Tibial artery (tissue), 4 donors: ENCODE results near the gene CCRL2.

Source experiments
- DNase-seq, 2 donors: peaks; one replicate each; pipeline ENCODE4 v3.0.0-alpha.2; 2019
- H3K27ac ChIP-seq, 2 donors: fragments of 200-600 bp; sonication (generic) in 1 of 2; 1 replicate in 1 of 2; 2 replicates in 1 of 2; pipeline ENCODE4 v1.5.1; 2018 to 2019; ENCODE audit warnings: mild to moderate bottlenecking in 1 of 2
- H3K27me3 ChIP-seq, 2 donors: fragments of 200-600 bp; sonication (generic) in 1 of 2; one replicate each; pipeline versions ENCODE4 v1.5.1 to v1.6.0; 2016 to 2019
- H3K36me3 ChIP-seq, 3 donors: fragments of 200-600 bp; sonication (generic) in 2 of 3; one replicate each; pipeline ENCODE4 v1.5.1; 2016 to 2019; ENCODE audit warnings: mild to moderate bottlenecking in 2 of 3
- H3K4me1 ChIP-seq, 4 donors: fragments of 200-600 bp; sonication (generic) in 2 of 4; 1 replicate in 3 of 4; 2 replicates in 1 of 4; pipeline ENCODE4 v1.5.1; 2016 to 2019
- H3K4me3 ChIP-seq, 2 donors: fragments of 200-600 bp; sonication (generic) in 1 of 2; 1 replicate in 1 of 2; 2 replicates in 1 of 2; pipeline ENCODE4 v1.5.1; 2018 to 2019; ENCODE audit warnings: mild to moderate bottlenecking in 2 of 2
- H3K9me3 ChIP-seq, 3 donors: fragments of 200-600 bp; sonication (generic) in 1 of 3; one replicate each; pipeline ENCODE4 v1.5.1; 2016 to 2019
- intact Hi-C: fragments of 100-400 bp; cut with DNase I; formaldehyde crosslinking; loops from one replicate; pipeline ENCODE4 v1.15.0; 2023; ENCODE audit warnings: low total_unique reads
- TF ChIP-seq, protein P1 (sequence below), 2 experiments: fragments of 200-600 bp in 1 of 2; fragments of 450-650 bp in 1 of 2; IDR thresholded peaks; one replicate each; pipeline ENCODE4 v1.5.1; 2017 to 2019; ENCODE audit warnings: antibody characterized with exemption in 2 of 2, mild to moderate bottlenecking in 1 of 2, moderate library complexity in 1 of 2

Gene CCRL2

DNA sequence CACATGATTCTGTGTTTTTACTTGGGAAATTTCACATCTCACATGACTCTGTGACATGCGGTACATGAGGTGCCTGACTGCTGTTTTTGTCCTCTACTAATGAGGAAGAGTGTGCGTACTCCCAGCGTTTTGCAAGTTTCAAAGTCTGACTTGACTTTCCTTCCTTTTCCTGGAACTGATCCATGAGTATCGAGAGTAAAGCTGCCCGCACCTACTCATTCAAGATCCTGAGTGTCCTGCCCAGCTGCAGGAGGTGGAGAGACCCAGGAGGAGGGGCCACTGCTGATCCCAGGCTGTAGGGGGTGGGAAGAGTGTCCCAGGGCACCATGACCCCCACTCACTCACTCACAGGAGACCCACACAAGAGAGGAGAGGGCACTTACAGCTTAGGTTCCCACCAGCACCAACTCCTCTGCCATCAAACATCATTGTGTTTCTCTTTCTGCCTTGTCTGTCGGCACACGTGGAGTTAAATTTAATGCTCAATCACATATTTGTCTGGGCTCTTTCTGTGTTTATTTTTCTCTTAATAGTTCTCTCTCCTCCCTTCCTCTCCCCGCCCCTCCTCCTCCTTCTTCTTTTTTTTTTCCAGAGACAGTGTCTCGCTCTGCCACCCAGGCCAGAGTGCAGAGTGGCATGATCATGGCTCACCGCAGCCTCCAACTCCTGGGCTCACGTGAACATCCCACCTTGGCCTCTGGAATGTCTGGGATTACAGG is 1.6 kb upstream of the CCRL2 start:
- TF ChIP-seq, protein P1, sequence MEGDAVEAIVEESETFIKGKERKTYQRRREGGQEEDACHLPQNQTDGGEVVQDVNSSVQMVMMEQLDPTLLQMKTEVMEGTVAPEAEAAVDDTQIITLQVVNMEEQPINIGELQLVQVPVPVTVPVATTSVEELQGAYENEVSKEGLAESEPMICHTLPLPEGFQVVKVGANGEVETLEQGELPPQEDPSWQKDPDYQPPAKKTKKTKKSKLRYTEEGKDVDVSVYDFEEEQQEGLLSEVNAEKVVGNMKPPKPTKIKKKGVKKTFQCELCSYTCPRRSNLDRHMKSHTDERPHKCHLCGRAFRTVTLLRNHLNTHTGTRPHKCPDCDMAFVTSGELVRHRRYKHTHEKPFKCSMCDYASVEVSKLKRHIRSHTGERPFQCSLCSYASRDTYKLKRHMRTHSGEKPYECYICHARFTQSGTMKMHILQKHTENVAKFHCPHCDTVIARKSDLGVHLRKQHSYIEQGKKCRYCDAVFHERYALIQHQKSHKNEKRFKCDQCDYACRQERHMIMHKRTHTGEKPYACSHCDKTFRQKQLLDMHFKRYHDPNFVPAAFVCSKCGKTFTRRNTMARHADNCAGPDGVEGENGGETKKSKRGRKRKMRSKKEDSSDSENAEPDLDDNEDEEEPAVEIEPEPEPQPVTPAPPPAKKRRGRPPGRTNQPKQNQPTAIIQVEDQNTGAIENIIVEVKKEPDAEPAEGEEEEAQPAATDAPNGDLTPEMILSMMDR (IDR thresholded peaks at IDR 0.05) = no peak
- peak overlapping the region in 1 of 2 donors; percentile 38 for H3K4me3 ChIP-seq
- intact Hi-C loops = no loop called here
- peaks cover 0 to 22% (median 8%) of the 10 kb centered on the region in 4 donors for H3K4me1 ChIP-seq
- peak overlapping the region; percentile 38 to 63 for H3K27ac ChIP-seq
- H3K36me3 ChIP-seq = no peaks in the 10 kb centered on the region
- H3K9me3 ChIP-seq = no peaks in the 10 kb centered on the region
- peaks cover 0 to 2% of the 10 kb centered on the region in 2 donors for H3K27me3 ChIP-seq
- DNase-seq = peak; percentile 59 to 69

DNA sequence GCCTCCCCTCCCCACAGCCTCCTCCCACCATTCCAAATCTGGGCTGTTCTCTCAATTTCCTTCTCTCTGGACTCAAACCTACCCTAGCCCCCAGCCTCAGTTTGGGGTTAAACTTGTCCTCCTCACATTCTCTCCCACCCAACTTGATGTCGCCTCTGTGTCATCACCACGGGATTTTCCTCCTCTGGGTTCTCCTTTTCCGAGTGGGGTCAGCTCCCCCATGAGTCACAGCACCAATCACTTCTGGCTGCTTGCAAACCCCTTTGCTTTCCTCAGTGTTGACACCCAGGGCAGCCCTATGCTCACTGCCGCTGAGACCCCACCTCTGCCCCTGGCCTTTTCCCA is 644 bp upstream of the CCRL2 start:
- H3K27ac ChIP-seq = peak overlapping the region; percentile 42 to 63
- peaks cover 0 to 2% of the 10 kb centered on the region in 2 donors for H3K27me3 ChIP-seq
- no peaks in the 10 kb centered on the region for H3K36me3 ChIP-seq
- peak in 1 of 2 donors; percentile 44 for DNase-seq
- H3K4me3 ChIP-seq = no peak overlapping the region
- H3K4me1 ChIP-seq = peaks cover 0 to 22% (median 8%) of the 10 kb centered on the region in 4 donors
- no peaks in the 10 kb centered on the region for H3K9me3 ChIP-seq
- TF ChIP-seq, protein P1 (IDR thresholded peaks at IDR 0.05) = no peak
- intact Hi-C loops = no loop called here

DNA sequence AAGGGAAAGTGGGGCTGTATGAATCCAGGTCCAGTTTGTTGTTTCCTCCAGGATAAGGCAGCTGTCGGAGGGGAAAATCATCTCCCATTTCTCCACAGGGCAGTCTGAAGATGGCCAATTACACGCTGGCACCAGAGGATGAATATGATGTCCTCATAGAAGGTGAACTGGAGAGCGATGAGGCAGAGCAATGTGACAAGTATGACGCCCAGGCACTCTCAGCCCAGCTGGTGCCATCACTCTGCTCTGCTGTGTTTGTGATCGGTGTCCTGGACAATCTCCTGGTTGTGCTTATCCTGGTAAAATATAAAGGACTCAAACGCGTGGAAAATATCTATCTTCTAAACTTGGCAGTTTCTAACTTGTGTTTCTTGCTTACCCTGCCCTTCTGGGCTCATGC is 911 bp downstream of the CCRL2 start:
- Histone ChIP-seq H3K4me1 (peaks cover 0 to 22% (median 8%) of the 10 kb centered on the region in 4 donors), H3K9me3 (no peaks in the 10 kb centered on the region), H3K27ac (no peak overlapping the region), H3K36me3 (no peaks in the 10 kb centered on the region), H3K4me3 (peak overlapping the region in 1 of 2 donors; percentile 33), H3K27me3 (peaks cover 0 to 2% of the 10 kb centered on the region in 2 donors)
- TF ChIP-seq, protein P1 (IDR thresholded peaks at IDR 0.05) = no peak
- no peak for DNase-seq
- intact Hi-C loops = no loop called here

DNA sequence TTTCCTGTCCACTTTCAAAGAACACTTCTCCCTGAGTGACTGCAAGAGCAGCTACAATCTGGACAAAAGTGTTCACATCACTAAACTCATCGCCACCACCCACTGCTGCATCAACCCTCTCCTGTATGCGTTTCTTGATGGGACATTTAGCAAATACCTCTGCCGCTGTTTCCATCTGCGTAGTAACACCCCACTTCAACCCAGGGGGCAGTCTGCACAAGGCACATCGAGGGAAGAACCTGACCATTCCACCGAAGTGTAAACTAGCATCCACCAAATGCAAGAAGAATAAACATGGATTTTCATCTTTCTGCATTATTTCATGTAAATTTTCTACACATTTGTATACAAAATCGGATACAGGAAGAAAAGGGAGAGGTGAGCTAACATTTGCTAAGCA is 1.8 kb downstream of the CCRL2 start:
- no peak for DNase-seq
- TF ChIP-seq, protein P1 (IDR thresholded peaks at IDR 0.05) = no peak
- H3K4me1 ChIP-seq = peaks cover 0 to 22% (median 8%) of the 10 kb centered on the region in 4 donors
- H3K9me3 ChIP-seq = no peaks in the 10 kb centered on the region
- peaks cover 0 to 2% of the 10 kb centered on the region in 2 donors for H3K27me3 ChIP-seq
- no peak overlapping the region for H3K27ac ChIP-seq
- H3K4me3 ChIP-seq = no peak overlapping the region
- intact Hi-C loops = no loop called here
- no peaks in the 10 kb centered on the region for H3K36me3 ChIP-seq

DNA sequence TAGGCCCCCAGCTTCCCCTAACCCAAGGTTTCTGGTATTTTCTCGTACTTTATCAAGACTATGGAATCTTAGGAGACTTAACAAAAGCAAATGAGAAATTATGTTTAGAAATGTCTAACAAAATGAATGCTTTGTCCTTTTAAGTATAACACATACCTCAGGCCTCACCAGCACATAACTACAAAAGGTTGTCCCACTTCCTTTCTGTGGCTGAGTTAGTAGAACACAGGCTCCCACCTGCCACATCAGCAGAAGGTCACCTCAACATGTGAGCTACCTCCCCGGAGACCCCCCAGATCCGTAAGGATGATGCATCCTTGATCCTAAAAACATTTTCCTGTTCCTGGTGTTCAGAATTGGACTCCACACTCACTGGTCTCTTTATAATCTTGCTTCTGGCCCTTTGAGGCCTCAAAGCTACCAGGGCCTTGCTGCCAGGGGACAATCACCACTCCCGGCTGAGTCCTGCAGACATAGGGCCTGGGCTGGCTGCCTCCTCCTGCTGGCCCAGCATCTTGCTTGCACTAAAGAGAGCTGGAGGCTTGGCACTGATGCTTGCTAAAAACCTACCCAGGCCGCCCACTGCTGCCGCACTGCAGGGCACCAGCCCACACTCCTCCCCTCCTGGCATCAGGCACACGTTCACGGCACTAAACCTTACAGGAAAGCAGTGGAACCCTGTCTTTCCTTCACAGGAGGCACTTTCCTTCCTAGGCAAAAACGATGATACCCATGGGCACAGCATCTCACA is 2.9 kb downstream of the CCRL2 start:
- DNase-seq = no peak
- H3K27ac ChIP-seq = no peak overlapping the region
- H3K4me3 ChIP-seq = no peak overlapping the region
- H3K36me3 ChIP-seq = no peaks in the 10 kb centered on the region
- peaks cover 0 to 18% (median 8%) of the 10 kb centered on the region in 4 donors for H3K4me1 ChIP-seq
- H3K9me3 ChIP-seq = no peaks in the 10 kb centered on the region
- H3K27me3 ChIP-seq = peaks cover 0 to 2% of the 10 kb centered on the region in 2 donors
- intact Hi-C loops = no loop called here
- TF ChIP-seq, protein P1 (IDR thresholded peaks at IDR 0.05) = no peak
